Upper lobe of right lung (tissue), 1 donor: ENCODE results near the gene TRAF3. TPM values are rescaled to one million over a fixed set of nuclear protein-coding genes. Genes with fewer than 3 reads are reported as not detected.

Source experiments
- ATAC-seq: fragments of 200-7000 bp; cut with Tn5 transposase; one replicate; pipeline ENCODE4 v1.9.1; 2020; ENCODE audit warnings: mild to moderate bottlenecking, moderate library complexity
- DNase-seq: peaks from one replicate; pipeline ENCODE4 v3.0.0-alpha.2; 2020
- H3K27ac ChIP-seq: fragments of 200-600 bp; one replicate; pipeline ENCODE4 v1.8.0; 2022
- H3K27me3 ChIP-seq: fragments of 200-600 bp; one replicate; pipeline ENCODE4 v1.8.0; 2022; ENCODE audit warnings: mild to moderate bottlenecking
- H3K36me3 ChIP-seq: fragments of 200-600 bp; one replicate; pipeline ENCODE4 v1.8.0; 2022
- H3K4me1 ChIP-seq: fragments of 200-600 bp; one replicate; pipeline ENCODE4 v1.8.0; 2022
- H3K4me3 ChIP-seq: fragments of 200-600 bp; one replicate; pipeline ENCODE4 v1.8.0; 2022; ENCODE audit warnings: mild to moderate bottlenecking
- H3K9me3 ChIP-seq: fragments of 200-600 bp; one replicate; pipeline ENCODE4 v1.8.0; 2022
- intact Hi-C: fragments of 100-400 bp; cut with DNase I; formaldehyde crosslinking; loops from one replicate; pipeline ENCODE4 v1.11.0; 2022
- total RNA-seq: library from RNA; stranded (reverse); fragmentation: NEBNext Ultra II Directional; extraction: Animal tissue kit (Norgen Biotek cat#: 25700); gene quantifications from one replicate; pipeline ENCODE4 v1.2.1, GENCODE V29; 2021
- TF ChIP-seq, protein P1 (sequence below): fragments of 200-600 bp; IDR thresholded peaks from one replicate; pipeline ENCODE4 v1.8.0; 2022; ENCODE audit warnings: antibody characterized with exemption
- donor health status: DM: no; HTN: yes; CAD: no; lungs with severe emphysema.

The TRAF3 gene
- total RNA-seq, 1 donor from 2014 or later, result 22.3 TPM

DNA sequence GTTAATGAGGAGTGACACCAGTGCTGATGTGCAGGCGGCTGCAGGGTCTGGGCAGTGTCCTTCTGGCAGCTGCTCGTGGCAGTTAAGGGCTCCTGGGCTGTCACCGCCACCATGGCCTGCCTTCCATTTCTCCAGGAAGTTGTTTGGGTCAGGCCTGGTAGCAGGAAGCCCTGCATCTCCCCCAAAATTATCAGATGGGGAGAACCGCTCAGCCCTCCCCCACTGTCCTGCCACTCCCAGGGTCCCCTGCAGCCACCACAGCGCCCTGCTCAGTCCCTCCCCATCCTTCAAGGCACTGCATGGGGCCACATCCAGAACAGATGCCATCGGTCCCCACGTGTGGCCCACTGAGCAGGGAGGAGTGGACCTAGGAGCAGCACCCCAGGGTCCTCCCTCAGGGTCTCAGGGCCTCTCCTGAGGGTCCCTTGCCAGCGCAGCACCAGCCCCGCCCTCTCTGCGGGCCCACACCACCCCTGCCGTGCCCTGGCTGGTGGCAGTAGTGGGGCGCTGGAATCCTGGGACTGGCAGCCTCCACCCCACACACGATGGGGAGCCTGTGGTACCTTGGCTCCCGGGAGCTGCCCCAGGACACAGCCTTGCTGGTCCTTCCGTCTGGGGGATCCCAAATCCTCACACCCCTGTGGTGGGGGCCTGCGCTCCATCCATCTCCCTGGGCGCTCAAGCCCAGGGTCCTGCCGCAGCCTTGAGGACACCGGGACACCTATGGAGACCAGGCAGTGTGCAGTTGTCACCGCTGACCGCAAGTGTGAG, 134.9 kb downstream of the TRAF3 start:
- Histone ChIP-seq H3K27ac (no peak overlapping the region), H3K4me3 (no peak overlapping the region), H3K4me1 (no peaks in the 10 kb centered on the region), H3K36me3 (peaks cover 3% of the 10 kb centered on the region), H3K27me3 (no peaks in the 10 kb centered on the region), H3K9me3 (no peaks in the 10 kb centered on the region)
- ATAC-seq, result peak; percentile 4
- TF ChIP-seq, protein P1, sequence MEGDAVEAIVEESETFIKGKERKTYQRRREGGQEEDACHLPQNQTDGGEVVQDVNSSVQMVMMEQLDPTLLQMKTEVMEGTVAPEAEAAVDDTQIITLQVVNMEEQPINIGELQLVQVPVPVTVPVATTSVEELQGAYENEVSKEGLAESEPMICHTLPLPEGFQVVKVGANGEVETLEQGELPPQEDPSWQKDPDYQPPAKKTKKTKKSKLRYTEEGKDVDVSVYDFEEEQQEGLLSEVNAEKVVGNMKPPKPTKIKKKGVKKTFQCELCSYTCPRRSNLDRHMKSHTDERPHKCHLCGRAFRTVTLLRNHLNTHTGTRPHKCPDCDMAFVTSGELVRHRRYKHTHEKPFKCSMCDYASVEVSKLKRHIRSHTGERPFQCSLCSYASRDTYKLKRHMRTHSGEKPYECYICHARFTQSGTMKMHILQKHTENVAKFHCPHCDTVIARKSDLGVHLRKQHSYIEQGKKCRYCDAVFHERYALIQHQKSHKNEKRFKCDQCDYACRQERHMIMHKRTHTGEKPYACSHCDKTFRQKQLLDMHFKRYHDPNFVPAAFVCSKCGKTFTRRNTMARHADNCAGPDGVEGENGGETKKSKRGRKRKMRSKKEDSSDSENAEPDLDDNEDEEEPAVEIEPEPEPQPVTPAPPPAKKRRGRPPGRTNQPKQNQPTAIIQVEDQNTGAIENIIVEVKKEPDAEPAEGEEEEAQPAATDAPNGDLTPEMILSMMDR, result no peak
- intact Hi-C loops, result no loop called here
- no peak for DNase-seq

DNA sequence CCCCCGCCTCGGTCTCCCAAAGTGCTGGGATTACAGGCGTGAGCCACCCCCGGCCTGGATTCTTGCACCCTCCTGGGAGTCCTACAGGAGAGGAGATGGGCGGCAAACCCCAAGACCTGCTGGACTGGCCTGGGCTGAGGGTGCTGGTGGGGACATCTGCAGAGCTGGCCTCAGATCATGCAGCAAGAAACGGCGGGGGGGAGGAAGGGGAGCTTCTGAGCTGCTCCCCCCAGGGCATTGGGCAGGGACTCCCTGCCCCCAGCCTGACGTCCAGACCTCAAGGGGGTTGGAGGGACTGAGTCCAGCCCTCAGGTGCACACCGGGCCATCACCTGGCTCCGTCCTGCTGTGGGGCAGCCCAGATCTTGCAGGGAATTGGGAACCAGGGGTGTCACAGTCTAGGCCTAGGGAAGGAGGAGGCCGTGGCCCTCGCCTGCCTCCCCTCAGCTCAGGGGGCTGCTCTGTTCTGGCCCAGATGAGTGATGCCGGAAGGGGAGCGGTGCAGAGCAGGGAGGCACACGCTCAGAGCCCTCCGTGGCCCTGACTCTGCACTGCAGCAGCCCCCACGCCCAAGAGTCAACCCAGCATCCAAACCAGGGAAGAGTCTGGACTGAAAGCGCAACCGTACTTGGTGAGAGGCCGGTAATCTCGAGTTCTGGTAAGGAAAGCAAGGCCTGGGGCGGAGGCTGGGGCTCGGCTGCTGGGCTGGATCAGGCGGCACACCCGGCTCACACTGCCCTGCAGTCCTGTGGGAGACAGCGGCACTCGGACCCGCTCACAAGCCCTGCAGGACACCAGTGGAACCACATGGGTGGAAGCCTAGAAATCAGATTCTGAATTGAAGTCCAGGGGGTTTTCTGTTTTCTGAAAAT, 136.3 kb downstream of the TRAF3 start:
- Histone ChIP-seq H3K4me3 (no peak overlapping the region), H3K9me3 (no peaks in the 10 kb centered on the region), H3K4me1 (no peaks in the 10 kb centered on the region), H3K36me3 (no peaks in the 10 kb centered on the region), H3K27me3 (no peaks in the 10 kb centered on the region), H3K27ac (no peak overlapping the region)
- ATAC-seq, result no peak
- no peak for DNase-seq
- TF ChIP-seq, protein P1, result no peak
- intact Hi-C loops, result no loop called here

DNA sequence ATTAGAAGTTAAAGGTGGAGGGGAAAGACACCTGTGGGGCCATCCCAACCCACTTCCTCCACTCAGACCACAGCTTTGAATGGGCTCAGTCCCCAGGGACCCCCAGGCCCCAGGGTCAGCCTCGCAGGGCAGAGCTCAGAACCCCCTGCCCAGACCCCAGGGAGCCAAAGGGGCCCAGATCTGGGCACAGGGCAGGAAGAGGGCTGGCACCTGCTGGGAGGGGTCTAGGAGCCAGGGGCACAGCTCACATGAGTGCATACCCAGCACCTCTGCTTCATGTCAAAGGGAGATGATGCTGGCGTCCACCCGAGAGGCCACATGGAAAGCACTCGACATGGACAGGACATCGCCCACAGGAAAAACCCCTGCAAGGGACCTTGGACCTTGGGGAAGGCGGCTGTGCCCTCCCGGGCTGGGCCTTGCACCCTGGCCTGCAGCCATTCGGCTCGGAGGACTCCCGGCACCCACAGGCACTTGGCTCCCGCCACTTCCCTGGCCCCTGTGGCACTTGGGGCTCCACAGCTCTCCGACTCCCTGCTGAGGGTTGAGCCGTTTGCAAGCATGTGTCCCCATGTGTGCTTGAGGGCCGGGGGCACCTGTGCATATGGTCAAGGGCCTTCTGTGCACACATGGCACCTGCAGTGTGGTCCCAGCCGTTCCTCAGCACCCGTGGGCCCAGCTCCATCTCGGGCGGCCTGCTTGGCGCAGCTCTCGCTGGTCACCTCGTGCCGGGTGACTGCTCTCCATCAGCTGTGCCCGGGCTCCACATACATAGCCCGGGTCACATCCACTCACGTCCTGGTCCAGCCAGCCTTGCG, 137.4 kb downstream of the TRAF3 start:
- ATAC-seq, result no peak
- no peaks in the 10 kb centered on the region for H3K4me1 ChIP-seq
- intact Hi-C loops, result no loop called here
- TF ChIP-seq, protein P1, result no peak
- peak; percentile 62 for DNase-seq
- no peak overlapping the region for H3K27ac ChIP-seq
- no peaks in the 10 kb centered on the region for H3K9me3 ChIP-seq
- no peak overlapping the region for H3K4me3 ChIP-seq
- no peaks in the 10 kb centered on the region for H3K36me3 ChIP-seq
- H3K27me3 ChIP-seq, result no peaks in the 10 kb centered on the region

DNA sequence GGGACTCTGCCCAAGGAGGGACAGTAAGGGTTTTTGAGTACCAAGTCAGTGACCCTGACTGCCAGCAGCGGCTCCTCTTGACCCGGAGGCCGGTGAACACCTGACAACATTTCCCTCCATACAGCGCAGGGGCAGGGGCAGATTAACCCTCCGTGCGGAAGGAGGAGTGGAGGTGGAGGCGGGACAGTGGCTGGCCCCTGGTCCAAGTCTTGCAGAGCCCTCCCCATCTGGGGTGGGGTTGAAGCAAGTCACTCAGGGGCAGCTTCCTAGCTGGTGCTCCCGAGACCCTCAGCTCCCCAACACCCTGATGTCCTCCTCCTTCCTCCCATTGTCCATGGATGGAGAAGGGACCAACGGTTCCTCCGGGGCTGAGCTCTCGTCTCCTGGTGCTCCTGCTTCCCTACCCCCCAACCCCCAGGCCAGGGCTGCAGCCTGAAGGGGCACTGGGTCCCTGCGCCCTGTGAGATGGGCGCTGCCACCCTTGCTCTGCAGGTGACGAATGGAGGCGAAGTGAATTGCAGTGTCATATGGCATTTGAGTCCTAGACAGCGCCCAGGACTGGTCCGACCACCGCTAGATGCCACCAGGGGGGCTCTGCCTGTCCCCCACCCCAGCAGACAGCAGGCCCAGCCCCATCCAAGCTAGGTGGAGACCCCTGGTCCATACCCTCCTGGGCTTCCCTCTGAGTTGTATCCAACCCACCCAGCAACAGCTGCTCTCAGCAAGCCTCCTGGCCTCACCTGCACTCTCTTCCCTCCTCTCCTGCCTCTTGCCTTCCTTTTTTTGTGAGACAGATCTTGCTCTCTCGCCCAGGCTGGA, 138.3 kb downstream of the TRAF3 start:
- H3K4me1 ChIP-seq, result no peaks in the 10 kb centered on the region
- H3K27me3 ChIP-seq, result no peaks in the 10 kb centered on the region
- no peaks in the 10 kb centered on the region for H3K9me3 ChIP-seq
- ATAC-seq (no peak), DNase-seq (no peak)
- TF ChIP-seq, protein P1, result no peak
- H3K27ac ChIP-seq, result no peak overlapping the region
- H3K4me3 ChIP-seq, result no peak overlapping the region
- intact Hi-C loops, result no loop called here
- H3K36me3 ChIP-seq, result no peaks in the 10 kb centered on the region
